ENCODE data around the gene PKLR.

Gene PKLR

GRCh38 chr1:155244368-155245162 is 56.7 kb downstream of the PKLR start:
- no peaks in the 10 kb centered on the region for H3K9me2 ChIP-seq (replicated peaks; ENCODE audit: control insufficient read depth, low read length)
- no peaks in the 10 kb centered on the region for H4K20me1 ChIP-seq (ENCODE audit: control insufficient read depth, insufficient read depth, low read depth, low read length)
- H3K4me1 ChIP-seq (ENCODE audit: control insufficient read depth, low read length) = peaks cover 37% of the 10 kb centered on the region
- H3K36me3 ChIP-seq (ENCODE audit: control insufficient read depth, low read length) = peaks cover 14% of the 10 kb centered on the region
- peak overlapping the region; percentile 71 for H3K27ac ChIP-seq (ENCODE audit: low read depth, low read length)
- H3K9me3 ChIP-seq (ENCODE audit: control insufficient read depth, insufficient read depth, low read length) = no peaks in the 10 kb centered on the region
- no peaks in the 10 kb centered on the region for H3K27me3 ChIP-seq (ENCODE audit: control insufficient read depth, low read length)
- H3K79me2 ChIP-seq (ENCODE audit: control insufficient read depth, low read length) = peaks cover 26% of the 10 kb centered on the region
- H3K4me3 ChIP-seq (ENCODE audit: low read length) = peak overlapping the region; percentile 84
- TF ChIP-seq CTCF (IDR thresholded peaks at IDR 0.05; ENCODE audit: low read depth, low read length, poor library complexity, severe bottlenecking) = peak; percentile 34
- TF ChIP-seq EZH2phosphoT487 (IDR thresholded peaks at IDR 0.05; ENCODE audit: borderline replicate concordance, low read length) = no peak
- 0 out of 2 replicates have a peak, but pooled peaks cover 5% of the 10 kb centered on the region for H3F3A ChIP-seq (ENCODE audit: control insufficient read depth, insufficient read depth)
- H3K4me2 ChIP-seq (ENCODE audit: low read length) = peak overlapping the region; percentile 97

- 0 out of 2 replicates have a peak, but pooled peaks cover 5% of the 10 kb centered on the region for H3F3A ChIP-seq (ENCODE audit: control insufficient read depth, insufficient read depth)
- no peaks in the 10 kb centered on the region for H3K27me3 ChIP-seq (ENCODE audit: control insufficient read depth, low read length)
- no peaks in the 10 kb centered on the region for H3K9me3 ChIP-seq (ENCODE audit: control insufficient read depth, insufficient read depth, low read length)
- no peaks in the 10 kb centered on the region for H3K9me2 ChIP-seq (replicated peaks; ENCODE audit: control insufficient read depth, low read length)
- peaks cover 37% of the 10 kb centered on the region for H3K4me1 ChIP-seq (ENCODE audit: control insufficient read depth, low read length)
- peaks cover 26% of the 10 kb centered on the region for H3K79me2 ChIP-seq (ENCODE audit: control insufficient read depth, low read length)
- peaks cover 11% of the 10 kb centered on the region for H3K36me3 ChIP-seq (ENCODE audit: control insufficient read depth, low read length)
- H3K4me3 ChIP-seq (ENCODE audit: low read length) = peak overlapping the region; percentile 84
- peak overlapping the region; percentile 71 for H3K27ac ChIP-seq (ENCODE audit: low read depth, low read length)
- peak overlapping the region; percentile 72 for H3K4me2 ChIP-seq (ENCODE audit: low read length)
- H4K20me1 ChIP-seq (ENCODE audit: control insufficient read depth, insufficient read depth, low read depth, low read length) = no peaks in the 10 kb centered on the region
- no peak for TF ChIP-seq EZH2phosphoT487 (IDR thresholded peaks at IDR 0.05; ENCODE audit: borderline replicate concordance, low read length)
- no peak for TF ChIP-seq CTCF (IDR thresholded peaks at IDR 0.05; ENCODE audit: low read depth, low read length, poor library complexity, severe bottlenecking)
These were observed 58.4 kb downstream of the PKLR start for GRCh38 chr1:155242805-155243358.

- H3K27me3 ChIP-seq (ENCODE audit: control insufficient read depth, low read length) = no peaks in the 10 kb centered on the region
- TF ChIP-seq EZH2phosphoT487 (IDR thresholded peaks at IDR 0.05; ENCODE audit: borderline replicate concordance, low read length) (no peak), CTCF (IDR thresholded peaks at IDR 0.05; ENCODE audit: low read depth, low read length, poor library complexity, severe bottlenecking) (no peak)
- H3F3A ChIP-seq (ENCODE audit: control insufficient read depth, insufficient read depth) = 0 out of 2 replicates have a peak, but pooled peaks cover 5% of the 10 kb centered on the region
- no peaks in the 10 kb centered on the region for H3K9me3 ChIP-seq (ENCODE audit: control insufficient read depth, insufficient read depth, low read length)
- H3K4me1 ChIP-seq (ENCODE audit: control insufficient read depth, low read length) = peaks cover 37% of the 10 kb centered on the region
- H3K9me2 ChIP-seq (replicated peaks; ENCODE audit: control insufficient read depth, low read length) = no peaks in the 10 kb centered on the region
- peaks cover 26% of the 10 kb centered on the region for H3K79me2 ChIP-seq (ENCODE audit: control insufficient read depth, low read length)
- no peaks in the 10 kb centered on the region for H4K20me1 ChIP-seq (ENCODE audit: control insufficient read depth, insufficient read depth, low read depth, low read length)
- peaks cover 14% of the 10 kb centered on the region for H3K36me3 ChIP-seq (ENCODE audit: control insufficient read depth, low read length)
- peak overlapping the region; percentile 79 for H3K4me2 ChIP-seq (ENCODE audit: low read length)
- H3K4me3 ChIP-seq (ENCODE audit: low read length) = peak overlapping the region; percentile 73
- H3K27ac ChIP-seq (ENCODE audit: low read depth, low read length) = peak overlapping the region; percentile 14; the same call in 1 of the 2 replicates
These were observed 59.4 kb downstream of the PKLR start for GRCh38 chr1:155241841-155242264.

All from DOHH2 (cell line).